Occipital lobe (tissue), 2 donors: ENCODE measurements around the gene PIK3R6. TPM values are rescaled to one million over a fixed set of nuclear protein-coding genes. Genes with fewer than 3 reads are reported as not detected.
"Not testable (repeated sequence)": the region's sequence is repeated elsewhere in the genome, so short reads cannot be mapped to it uniquely, and the experiment has no call there.

Source experiments
- DNase-seq: peaks from one replicate; lab custom pipeline; 2025; lab: John Stamatoyannopoulos, UW
- total RNA-seq: library from RNA; depleted of rRNA; stranded (reverse); fragments of >200 nt; gene quantifications from one replicate; pipeline ENCODE4 v1.2.3, GENCODE V29; 2014

Gene PIK3R6
- total RNA-seq, 1 donor from 2014 or later = 0.47 TPM

DNA sequence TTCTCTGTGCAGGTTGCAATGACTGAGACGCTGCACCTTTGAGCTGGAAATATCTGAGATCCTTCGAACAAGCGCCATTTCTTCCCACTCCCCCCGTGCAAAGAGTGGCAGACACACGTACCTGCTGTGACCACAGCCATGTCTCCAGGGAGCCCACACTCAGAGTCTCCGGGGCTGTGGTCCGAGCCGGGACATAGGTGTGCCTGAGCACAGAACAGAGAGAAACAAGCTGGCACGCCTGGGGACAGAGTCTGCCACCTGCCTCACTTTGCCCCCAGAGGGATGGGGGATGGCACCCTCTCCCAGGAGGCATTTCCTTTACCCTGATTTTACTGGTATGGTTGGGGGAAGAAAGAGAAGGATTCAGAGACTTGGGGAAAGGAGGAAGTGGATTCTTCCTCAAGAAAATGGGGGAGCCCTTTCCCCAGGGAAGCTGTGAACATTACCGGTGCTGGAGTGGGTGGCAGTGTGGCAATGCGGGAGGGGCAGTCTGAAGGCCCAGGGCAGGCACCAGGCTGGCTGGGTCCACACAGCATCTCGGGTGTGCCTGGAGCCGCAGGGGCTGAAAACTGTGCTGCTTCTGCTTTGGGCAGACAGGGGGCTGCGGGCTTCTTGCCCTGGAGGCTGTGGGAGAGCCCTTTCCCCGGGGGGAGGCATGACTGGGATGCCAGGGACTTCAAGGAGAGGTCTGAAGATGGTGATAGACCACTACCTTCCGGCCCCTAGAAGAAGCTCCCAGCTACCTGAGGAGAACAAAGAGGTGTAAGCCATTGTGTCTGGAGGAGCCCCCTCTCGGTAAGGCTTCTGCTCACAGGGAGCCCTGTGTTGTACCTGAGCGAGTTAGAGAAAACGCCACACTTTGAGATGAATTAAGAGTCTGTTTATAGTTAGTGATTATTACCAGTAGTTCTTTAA is 6.6 kb upstream of the PIK3R6 start:
- no peak for DNase-seq

DNA sequence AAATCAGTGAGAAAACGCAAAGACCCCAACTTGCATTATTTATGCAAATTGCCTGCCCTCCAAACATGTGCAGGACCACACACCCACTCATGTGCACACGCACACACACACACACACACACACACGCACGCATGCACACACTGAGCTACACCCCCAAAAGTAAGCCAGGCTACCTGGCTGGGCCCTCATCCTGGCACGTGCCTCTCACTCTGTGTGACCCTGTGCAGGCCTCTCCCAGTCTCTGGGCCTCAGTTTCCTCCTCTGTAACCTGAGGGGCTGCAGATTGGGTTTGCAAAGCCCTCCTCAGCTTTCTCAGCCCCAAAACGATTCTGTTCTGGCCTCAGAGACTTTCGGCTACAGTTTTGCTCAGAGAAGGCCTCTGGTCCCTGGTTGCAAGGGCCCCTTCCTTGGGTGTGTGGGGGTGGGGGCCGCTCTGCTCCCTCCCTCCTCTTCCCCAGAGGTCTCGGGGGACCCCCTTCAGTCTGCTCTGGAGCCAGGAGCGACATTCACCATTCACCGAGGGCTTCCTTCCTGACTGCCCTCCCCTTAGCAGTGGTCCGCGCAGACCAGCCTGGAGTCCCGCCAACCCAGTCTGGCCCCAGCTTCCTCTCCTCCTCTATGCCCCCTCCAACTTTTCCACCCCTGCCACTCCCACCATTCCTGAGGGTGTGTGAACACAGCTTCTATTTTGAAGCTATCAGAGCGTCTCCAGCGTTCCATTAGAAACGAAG is 5.4 kb upstream of the PIK3R6 start:
- no peak for DNase-seq

GRCh38 chr17:8872036-8872704 is 4.7 kb upstream of the PIK3R6 start:
- no peak for DNase-seq

GRCh38 chr17:8871081-8871581 is 3.7 kb upstream of the PIK3R6 start:
- DNase-seq = no peak

DNA sequence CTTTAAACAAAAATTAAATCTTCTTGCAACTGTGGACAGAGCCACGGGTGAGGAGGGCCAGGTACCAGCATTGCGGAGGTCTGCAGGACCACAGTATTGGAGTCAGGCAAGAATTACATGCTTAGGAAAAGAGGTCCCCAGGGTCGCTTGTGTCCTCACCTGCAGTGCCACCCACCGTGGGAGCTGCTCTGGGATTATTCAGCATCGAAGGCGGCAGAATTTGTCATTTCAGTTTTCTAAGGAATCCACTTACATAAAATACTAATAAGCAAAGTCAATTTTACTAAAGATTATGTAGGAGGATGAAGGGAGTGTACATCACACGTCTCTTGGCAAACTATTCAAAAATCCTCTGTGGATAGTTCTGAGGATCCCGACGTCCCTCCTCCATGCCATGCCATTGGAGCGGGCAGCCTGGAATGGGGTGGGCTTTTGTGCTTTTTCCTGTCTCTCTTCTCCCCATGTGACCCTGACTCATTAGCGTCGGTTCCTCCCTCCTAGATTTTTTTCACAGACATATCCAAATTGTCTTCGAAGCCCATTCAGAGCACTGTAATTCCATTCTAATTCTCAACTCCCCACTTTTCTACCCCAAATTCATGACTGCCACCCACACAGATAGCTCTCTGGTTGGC is 3.0 kb upstream of the PIK3R6 start:
- no peak for DNase-seq

DNA sequence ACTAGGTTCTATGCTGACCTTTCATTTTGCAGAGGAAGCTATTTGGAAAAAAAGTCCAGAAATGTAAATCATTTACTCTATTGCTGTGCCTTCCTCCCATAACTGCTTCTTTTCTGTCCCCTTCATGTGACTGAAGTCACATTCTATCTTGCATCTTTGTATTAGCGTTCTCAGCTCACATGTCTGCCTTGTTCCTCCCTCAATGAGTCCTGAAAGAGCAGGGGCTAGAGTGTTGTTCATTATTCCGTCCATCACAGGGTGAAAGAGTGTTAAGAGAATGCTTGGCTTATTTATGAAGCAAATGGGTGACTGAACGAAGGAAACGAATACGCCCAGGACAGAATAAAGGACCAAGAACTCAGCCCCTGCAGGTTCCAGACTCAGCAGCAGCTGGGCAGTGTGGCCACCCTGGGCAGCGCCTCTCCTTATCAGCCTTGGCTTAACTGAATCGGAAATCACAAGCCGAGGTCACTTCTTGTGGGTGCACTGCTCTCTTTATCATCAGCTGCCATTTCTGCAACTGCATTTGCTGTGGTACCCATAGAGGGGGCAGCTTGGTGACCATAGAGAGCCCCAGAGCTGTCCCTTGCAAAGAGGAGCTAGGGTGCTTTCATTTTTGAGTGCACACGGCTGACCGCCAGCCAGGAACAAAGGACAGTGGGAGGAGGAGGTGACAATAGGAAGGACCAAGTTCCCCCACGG is 1.8 kb upstream of the PIK3R6 start:
- DNase-seq = no peak

DNA sequence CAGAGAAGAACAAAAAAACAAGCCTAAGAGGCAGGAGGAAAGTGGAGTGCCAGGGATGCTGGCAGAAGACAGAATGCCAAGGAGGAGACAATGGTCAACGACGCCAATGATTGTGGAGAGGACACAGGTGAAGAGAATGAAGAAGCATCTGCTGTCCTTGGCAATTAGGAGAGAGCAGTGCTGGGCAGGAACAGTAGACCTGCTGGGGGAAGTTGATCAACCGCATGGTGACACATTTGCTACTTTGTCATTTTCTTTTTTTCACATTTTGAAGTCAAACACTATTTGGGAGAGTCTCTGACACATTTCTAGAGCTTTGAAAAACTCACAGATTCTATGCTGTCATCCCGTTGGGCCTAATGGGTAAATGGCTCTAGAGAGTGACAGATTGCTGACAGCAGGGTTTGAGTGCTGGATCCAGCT is 1.1 kb upstream of the PIK3R6 start:
- no peak for DNase-seq

GRCh38 chr17:8868092-8868491 is 618 bp upstream of the PIK3R6 start:
- no peak for DNase-seq

- DNase-seq = no peak
Measured at GRCh38 chr17:8865811-8866210, 1.7 kb downstream of the PIK3R6 start.

GRCh38 chr17:8865385-8865784 is 2.1 kb downstream of the PIK3R6 start:
- DNase-seq = no peak

GRCh38 chr17:8862213-8863056 is 5.0 kb downstream of the PIK3R6 start:
- DNase-seq = no peak

- no peak for DNase-seq
Measured at GRCh38 chr17:8861495-8862181, 5.8 kb downstream of the PIK3R6 start.

- DNase-seq = no peak
Measured at GRCh38 chr17:8859804-8860430, 7.6 kb downstream of the PIK3R6 start.

GRCh38 chr17:8859027-8859803 is 8.3 kb downstream of the PIK3R6 start:
- no peak for DNase-seq

- DNase-seq = no peak
Measured at GRCh38 chr17:8857919-8858318, 9.6 kb downstream of the PIK3R6 start.

DNA sequence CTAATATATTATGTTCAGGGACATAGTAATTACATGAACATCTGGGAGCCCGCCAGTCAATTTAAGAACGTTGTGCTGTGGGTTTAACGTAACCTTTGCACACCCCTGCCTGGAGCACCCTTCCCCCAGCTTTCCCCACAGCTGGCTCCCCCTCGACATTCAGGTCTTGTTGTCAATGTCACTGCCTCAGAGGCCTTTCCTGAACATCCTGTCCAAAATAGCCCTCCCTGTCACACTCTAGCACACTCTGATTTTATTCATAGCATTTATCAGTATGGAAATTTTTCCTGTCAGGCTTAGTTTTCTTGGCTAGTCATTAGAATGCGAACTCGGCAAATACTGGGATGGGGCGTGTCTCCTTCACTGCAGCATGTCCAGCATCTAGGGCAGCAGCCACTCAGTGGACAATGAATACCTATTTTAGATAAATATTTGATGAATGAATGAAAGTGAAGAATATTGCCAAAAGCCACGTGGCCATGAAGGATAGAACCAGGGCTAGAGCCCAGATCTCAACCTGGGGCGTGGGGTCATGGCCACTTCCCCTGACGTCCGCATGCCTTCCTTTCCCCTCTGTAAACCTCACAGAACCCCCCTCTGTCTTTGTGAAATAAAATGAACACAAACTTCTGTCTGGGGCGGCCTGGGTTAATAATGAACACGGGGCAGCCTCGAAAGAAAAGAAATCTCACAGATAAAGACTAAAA is 10.5 kb downstream of the PIK3R6 start:
- no peak for DNase-seq

GRCh38 chr17:8856205-8856603 is 11.3 kb downstream of the PIK3R6 start:
- DNase-seq = not testable (repeated sequence)
